Measurements from ENCODE around the gene SHF. TPM values are rescaled to one million over a fixed set of nuclear protein-coding genes. Genes with fewer than 3 reads are reported as not detected.

SHF gene
- total RNA-seq, 1 experiment from 2014 or later, result 21.7 TPM

DNA sequence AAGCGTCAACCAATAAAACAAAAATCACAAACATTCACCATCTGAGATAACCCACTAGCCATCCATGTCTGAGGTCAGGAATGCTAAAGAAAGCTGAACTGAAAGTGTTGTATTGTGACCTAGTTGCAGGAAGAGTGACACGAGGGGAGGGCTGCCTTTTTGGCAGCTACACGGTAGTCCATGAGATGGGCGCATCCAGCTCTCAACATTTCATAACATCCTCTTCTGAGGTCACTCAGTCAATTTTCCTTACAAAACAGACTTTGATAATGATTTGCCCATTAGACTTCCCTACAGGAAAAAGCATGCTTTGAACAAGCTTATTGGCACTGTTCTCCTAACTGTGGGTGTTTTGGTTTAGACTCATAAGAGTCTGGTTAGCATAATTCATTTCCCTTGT is 15.4 kb upstream of the SHF start:
- Histone ChIP-seq H2BK120ac (ENCODE audit: low read depth, low read length, poor library complexity, severe bottlenecking) (no peak overlapping the region), H4K5ac (ENCODE audit: insufficient read length, low read depth, low read length) (no peak overlapping the region), H3K9ac (ENCODE audit: extremely low read depth, insufficient read length, low read length) (no peak overlapping the region), H2BK5ac (ENCODE audit: insufficient read length, low read length) (no peak overlapping the region), H3K79me1 (ENCODE audit: insufficient read depth, low read depth, low read length, poor library complexity, severe bottlenecking) (no peaks in the 10 kb centered on the region), H3K4ac (ENCODE audit: low read depth, low read length) (no peak overlapping the region), H3K9me3 (ENCODE audit: control insufficient read depth, low read depth, low read length) (no peaks in the 10 kb centered on the region), H2BK15ac (ENCODE audit: low read depth, low read length) (no peak overlapping the region), H4K8ac (replicated peaks; ENCODE audit: insufficient read length, low read depth, low read length) (no peak overlapping the region), H4K20me1 (ENCODE audit: control insufficient read depth, insufficient read depth, insufficient read length) (no peaks in the 10 kb centered on the region), H3K18ac (ENCODE audit: insufficient read length, low read depth, low read length) (no peak overlapping the region), H2BK12ac (ENCODE audit: insufficient read length, low read depth, low read length) (no peak overlapping the region), H3K27ac (ENCODE audit: insufficient read length, low read depth, low read length) (no peak overlapping the region), H3K27me3 (ENCODE audit: insufficient read depth, low read length) (no peaks in the 10 kb centered on the region), H2AFZ (ENCODE audit: low read length) (no peak overlapping the region), H3K14ac (ENCODE audit: insufficient read depth, low read length) (no peak overlapping the region), H3K23me2 (ENCODE audit: insufficient read length, low read depth, low read length, poor library complexity, severe bottlenecking) (peaks cover 14% of the 10 kb centered on the region), H4K91ac (ENCODE audit: insufficient read length, low read depth, low read length) (no peak overlapping the region), H2BK20ac (ENCODE audit: low read depth, low read length, poor library complexity, severe bottlenecking) (no peak overlapping the region), H3K56ac (ENCODE audit: insufficient read length, low read depth, low read length) (no peak overlapping the region), H3K79me2 (ENCODE audit: insufficient read depth, low read length) (no peaks in the 10 kb centered on the region), H2AK5ac (ENCODE audit: insufficient read length, low read length) (no peak overlapping the region), H3T11ph (ENCODE audit: low read length) (no peak overlapping the region), H3K4me2 (ENCODE audit: insufficient read depth, insufficient read length, low read length) (no peak overlapping the region), H3K4me1 (ENCODE audit: insufficient read depth, low read length) (no peaks in the 10 kb centered on the region), H3K23ac (ENCODE audit: insufficient read length, low read depth, low read length) (no peak overlapping the region)
- WGBS (ENCODE audit: extremely low coverage, insufficient read length, low lambda C conversion rate), result no CpG with 5 or more reads among the region's 4 CpGs
- Mint-ChIP-seq H3K4me3 (no peak overlapping the region), H3K27me3 (ENCODE audit: low read depth) (peaks cover 17% of the 10 kb centered on the region), H3K36me3 (ENCODE audit: insufficient read depth in 1 of 3, low read depth in 3 of 3) (no peaks in the 10 kb centered on the region; a peak in 1 of 7 replicates), H3K9me3 (peaks cover 0 to 6% of the 10 kb centered on the region in 2 experiments; a peak in 3 of 5 replicates), H3K4me1 (peaks cover 8 to 10% of the 10 kb centered on the region in 2 experiments), H3K27ac (no peak overlapping the region)
- TF ChIP-seq, protein P1, sequence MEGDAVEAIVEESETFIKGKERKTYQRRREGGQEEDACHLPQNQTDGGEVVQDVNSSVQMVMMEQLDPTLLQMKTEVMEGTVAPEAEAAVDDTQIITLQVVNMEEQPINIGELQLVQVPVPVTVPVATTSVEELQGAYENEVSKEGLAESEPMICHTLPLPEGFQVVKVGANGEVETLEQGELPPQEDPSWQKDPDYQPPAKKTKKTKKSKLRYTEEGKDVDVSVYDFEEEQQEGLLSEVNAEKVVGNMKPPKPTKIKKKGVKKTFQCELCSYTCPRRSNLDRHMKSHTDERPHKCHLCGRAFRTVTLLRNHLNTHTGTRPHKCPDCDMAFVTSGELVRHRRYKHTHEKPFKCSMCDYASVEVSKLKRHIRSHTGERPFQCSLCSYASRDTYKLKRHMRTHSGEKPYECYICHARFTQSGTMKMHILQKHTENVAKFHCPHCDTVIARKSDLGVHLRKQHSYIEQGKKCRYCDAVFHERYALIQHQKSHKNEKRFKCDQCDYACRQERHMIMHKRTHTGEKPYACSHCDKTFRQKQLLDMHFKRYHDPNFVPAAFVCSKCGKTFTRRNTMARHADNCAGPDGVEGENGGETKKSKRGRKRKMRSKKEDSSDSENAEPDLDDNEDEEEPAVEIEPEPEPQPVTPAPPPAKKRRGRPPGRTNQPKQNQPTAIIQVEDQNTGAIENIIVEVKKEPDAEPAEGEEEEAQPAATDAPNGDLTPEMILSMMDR (conservative IDR thresholded peaks at IDR 0.05), result no peak
- no peak for DNase-seq
